Stimulated activated CD4-positive, alpha-beta T cell treated with anti-CD3 and anti-CD28 coated beads, TNF-alpha, amount 100 ng/mL, for 24 hours (primary cell): ENCODE data around the gene AKR7A3.
A peak's percentile ranks its signal among the peaks of the same experiment; 100 is the strongest.

Source experiments
- DNase-seq, 3 experiments: peaks; one replicate each; pipeline ENCODE4 v3.0.0-alpha.2; 2020; ENCODE audit warnings: low read depth in 3 of 3

Gene AKR7A3

DNA sequence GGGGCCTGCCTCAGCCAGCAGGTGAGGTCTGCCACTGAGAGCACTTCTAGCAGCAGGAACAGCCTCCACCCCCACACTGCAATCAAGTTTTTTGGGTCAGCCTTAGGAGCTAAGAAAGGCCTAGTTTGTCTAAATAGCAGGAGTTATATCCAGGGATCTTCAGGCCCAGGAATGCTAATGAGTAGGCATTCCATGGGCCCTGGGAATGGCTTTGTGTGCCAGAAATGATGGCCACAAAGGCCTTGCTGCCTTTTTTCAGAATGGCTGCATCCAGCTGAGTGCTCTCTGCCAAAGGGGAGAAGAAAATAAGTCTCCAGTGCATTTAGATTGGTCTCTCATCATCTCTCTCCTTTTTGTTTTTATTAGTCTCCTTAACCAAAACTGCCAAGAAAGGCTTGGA lies 34.2 kb downstream of the AKR7A3 start:
- DNase-seq = no peak

DNA sequence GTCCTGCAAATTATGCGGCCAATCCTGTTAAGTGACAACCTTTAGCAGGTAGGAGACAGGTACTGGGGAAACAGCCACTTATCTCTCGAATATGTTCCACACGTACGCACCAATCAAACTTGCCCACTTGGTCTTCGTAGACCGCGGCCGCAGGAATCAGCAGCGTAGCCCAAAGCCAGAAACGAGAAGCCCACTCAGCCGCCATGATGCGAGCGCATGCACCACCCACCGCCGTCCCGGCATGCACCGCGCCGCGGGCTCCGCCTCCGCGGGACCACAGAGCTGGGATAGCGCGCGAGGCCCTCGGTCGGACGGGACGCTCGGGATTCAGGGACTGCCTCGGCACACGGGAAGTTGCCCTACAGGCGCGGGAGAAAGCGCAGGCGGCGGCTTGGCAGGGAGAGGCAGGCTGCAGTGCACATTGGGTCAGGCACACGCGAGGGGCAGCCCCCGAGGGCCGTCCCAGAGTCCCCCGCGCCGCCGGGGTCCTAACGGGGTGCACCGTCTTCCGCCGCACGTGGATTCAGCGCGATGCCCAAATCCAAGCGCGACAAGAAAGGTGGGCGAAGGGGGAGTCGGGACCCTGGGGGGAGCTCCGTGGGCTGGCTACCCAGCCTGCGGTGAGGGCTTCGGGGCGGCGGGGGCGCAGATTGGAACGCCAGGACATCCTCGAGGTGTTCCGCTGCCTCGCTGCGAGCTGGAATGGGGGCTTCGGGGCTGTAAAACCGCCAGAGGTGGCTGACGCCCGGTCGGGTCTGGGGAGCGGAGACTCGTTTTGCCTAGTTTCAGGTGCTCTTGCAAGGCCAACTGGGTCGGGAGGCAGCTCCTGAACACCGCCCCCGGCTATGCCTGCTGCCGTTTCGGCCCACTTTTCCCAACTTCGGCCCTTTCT lies 37.0 kb downstream of the AKR7A3 start, which contains the start of the genes EMC1 and MRTO4:
Gene EMC1 (minus strand): TSS at position 220 of the 892 bp plus-strand sequence. CDS start 15 bp downstream, at position 205.
Gene MRTO4 (plus strand): TSS at position 501 of the 892 bp plus-strand sequence. CDS start 31 bp downstream, at position 532.
- DNase-seq = peak; percentile 79 to 90 (median 84)

DNA sequence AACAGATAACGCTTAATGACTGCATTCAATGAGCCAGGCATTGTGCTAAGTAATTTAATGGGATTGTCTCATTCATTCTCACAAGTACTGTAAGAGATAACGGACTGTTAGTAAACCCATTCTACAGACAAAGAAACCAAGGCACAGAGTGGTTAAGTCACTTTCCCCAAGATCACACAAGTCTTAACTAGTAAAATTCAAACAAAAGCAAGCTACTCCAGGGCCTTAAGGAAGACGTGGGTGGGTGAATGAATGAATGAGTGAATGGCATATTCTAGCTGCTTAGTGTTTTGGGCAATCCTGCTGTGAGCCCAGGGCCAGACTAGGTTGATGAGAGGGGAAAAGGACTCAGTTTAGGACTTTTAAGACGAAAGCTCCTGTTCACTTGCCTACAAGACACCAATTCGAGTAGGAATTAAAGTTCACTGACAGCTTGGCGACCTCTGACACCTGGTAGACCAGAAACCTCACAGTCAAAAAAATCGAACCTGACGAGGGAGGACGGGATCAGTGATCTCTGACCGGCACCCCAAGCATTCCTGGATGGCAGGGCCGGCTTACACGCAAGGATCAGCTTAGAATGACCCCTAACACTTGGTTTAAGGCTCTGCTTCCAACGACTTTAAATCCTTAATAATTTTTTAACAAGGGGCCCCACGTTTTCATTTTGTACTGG lies 37.8 kb downstream of the AKR7A3 start:
- DNase-seq = no peak

DNA sequence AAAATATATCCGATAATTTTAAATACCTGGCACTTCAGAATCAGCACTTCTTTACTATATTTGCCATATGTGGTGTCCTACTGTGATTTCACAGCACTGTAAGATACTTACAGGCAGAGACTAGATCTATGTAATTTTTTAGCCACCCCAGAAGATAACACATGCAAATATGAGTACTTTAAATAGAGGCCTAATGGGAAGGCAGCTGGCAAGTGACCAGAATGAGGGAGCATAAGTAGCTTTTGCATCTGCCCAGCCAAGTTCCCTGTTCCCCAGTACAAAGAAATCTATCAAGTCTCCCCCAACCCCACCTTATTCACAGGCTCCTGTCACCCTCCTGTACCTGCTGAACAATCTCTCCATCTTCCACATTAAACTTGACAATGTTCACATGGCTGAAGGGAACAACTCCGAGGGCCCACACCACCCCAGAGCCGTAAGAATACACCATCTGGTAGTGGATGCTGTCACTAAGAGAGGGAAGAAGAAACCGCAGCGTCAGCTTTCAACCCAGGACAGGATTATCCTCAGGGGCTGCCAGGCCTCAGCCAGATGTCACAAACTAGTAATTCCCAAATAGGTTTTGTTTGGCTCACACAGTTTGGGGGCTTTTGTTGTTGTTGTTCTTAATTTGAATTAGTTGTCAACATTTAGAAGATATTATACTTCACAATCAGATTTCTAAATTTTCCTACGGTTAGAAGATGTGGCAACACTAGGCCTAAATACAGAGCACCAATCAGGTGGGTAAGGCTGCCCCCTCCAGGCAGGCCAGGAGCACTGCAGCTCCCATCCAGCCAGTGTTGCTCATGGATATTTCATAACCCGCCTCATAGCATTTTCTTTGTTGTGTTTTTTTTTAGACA lies 47.7 kb downstream of the AKR7A3 start:
- peak; percentile 45 to 62 (median 53) for DNase-seq

DNA sequence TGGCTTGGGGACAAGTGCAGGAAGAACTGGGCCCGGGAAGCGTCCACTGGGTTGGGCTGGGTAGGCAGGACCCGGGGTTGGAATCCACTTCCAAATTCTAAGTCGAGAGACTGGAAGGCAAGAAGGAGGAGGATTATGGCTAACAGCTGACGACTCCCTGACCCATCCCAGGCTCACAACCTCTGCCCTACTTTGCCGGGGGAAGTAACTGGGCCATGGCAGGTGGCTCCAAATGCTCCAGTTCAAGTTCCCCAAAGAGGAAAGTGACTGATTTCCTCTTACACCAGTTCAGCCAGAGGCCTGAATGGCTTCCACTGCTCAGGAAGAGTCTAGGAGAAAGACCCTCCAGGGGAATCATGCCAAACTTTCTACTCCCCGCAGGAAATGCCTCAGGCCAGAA lies 48.7 kb downstream of the AKR7A3 start:
- no peak for DNase-seq

DNA sequence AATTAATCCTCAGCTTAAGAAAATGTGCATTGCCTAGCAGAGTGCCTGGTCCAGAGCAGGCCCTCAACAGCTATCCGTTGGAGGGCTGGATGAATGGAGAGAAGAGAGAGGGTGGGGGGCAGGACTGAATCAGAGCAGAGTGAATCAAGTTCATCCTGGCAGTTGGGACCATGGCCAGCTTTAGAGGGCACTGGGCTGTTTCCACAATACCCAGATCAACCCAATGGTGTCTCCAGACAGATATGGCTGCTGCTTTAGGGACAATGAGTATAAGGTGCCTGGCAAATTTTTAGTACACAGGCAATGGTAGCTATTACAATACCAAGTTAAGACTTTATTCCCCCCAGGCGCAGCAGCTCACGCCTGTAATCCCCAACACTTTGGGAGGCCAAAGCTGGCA lies 54.3 kb downstream of the AKR7A3 start:
- DNase-seq = no peak
